ENCODE measurements around the gene CIAO3. TPM values are rescaled to one million over a fixed set of nuclear protein-coding genes. Genes with fewer than 3 reads are reported as not detected.

The CIAO3 gene
- 31.7 and 32.4 TPM in 2 replicates for total RNA-seq

GRCh38 chr16:740764-741505 lies at the start of gene CIAO3:
CIAO3 (minus strand) TSS chr16:740997; CDS start chr16:740985, 12 bp downstream.

GRCh38 chr16:788399-789126 lies 47.8 kb upstream of the CIAO3 start, which contains the start of gene CHTF18:
CHTF18 (plus strand) TSS chr16:788620; CDS start chr16:788685, 65 bp downstream.

GRCh38 chr16:787978-788398 lies 47.2 kb upstream of the CIAO3 start, which contains the start of gene RPUSD1:
RPUSD1 (minus strand) TSS chr16:788381; CDS start chr16:787737, 644 bp downstream.

GRCh38 chr16:760545-761343 lies 19.9 kb upstream of the CIAO3 start, which contains the start of gene MSLN:
MSLN (plus strand) TSS chr16:760734; CDS start chr16:762681, 1,947 bp downstream.

GRCh38 chr16:726438-727290 lies 14.1 kb downstream of the CIAO3 start, which contains the start of the genes CCDC78 and HAGHL:
CCDC78 (minus strand) TSS chr16:726443; CDS start chr16:726367, 76 bp downstream.
HAGHL (plus strand) TSS chr16:727106; CDS start chr16:727510, 404 bp downstream.

GRCh38 chr16:720990-721764 lies 19.6 kb downstream of the CIAO3 start, which contains the start of gene ANTKMT:
ANTKMT (plus strand) TSS chr16:721146; CDS start chr16:721275, 129 bp downstream.

GRCh38 chr16:714558-715476 lies 26.0 kb downstream of the CIAO3 start, which contains the start of gene METRN:
METRN (plus strand) TSS chr16:715118; CDS start chr16:715290, 172 bp downstream.

GRCh38 chr16:705431-706188 lies 35.2 kb downstream of the CIAO3 start, which contains the start of gene FBXL16:
FBXL16 (minus strand) TSS chr16:705801; CDS start chr16:697405, 8,396 bp downstream.

GRCh38 chr16:684071-684794 lies 56.6 kb downstream of the CIAO3 start, which contains the start of gene JMJD8:
JMJD8 (minus strand) TSS chr16:684334; CDS start chr16:684319, 15 bp downstream.

GRCh38 chr16:679814-680624 lies 60.8 kb downstream of the CIAO3 start, which contains the start of gene STUB1:
STUB1 (plus strand) TSS chr16:680410; CDS start chr16:680526, 116 bp downstream.

Other genes starting within 250 kb of the CIAO3 start
- 34.9 and 35.8 TPM in 2 replicates for gene CAPN15, start 213.3 kb downstream of the CIAO3 start, total RNA-seq
- gene PRR35, start 180.6 kb downstream of the CIAO3 start, total RNA-seq: not detected in 2 replicates
- 2.8 and 3.2 TPM in 2 replicates for gene NHLRC4, start 174.0 kb downstream of the CIAO3 start, total RNA-seq
- 37.4 and 48.4 TPM in 2 replicates for gene PIGQ, start 171.0 kb downstream of the CIAO3 start, total RNA-seq
- gene RAB40C, start 150.9 kb downstream of the CIAO3 start, total RNA-seq: 19.0 TPM in 2 replicates
- gene WFIKKN1, start 110.0 kb downstream of the CIAO3 start, total RNA-seq: 0.86 TPM in 1 of 2 replicates, not detected in the other
- gene METTL26, start 104.7 kb downstream of the CIAO3 start, total RNA-seq: 103 and 185 TPM in 2 replicates
- 25.0 and 28.8 TPM in 2 replicates for gene MCRIP2, start 99.2 kb downstream of the CIAO3 start, total RNA-seq
- gene WDR90, start 91.6 kb downstream of the CIAO3 start, total RNA-seq: 17.6 and 19.3 TPM in 2 replicates
- 47.0 and 48.7 TPM in 2 replicates for gene RHOT2, start 72.9 kb downstream of the CIAO3 start, total RNA-seq
- 0.58 and 2.7 TPM in 2 replicates for gene RHBDL1, start 65.3 kb downstream of the CIAO3 start, total RNA-seq
- gene STUB1, start 60.6 kb downstream of the CIAO3 start, total RNA-seq: 263 and 336 TPM in 2 replicates
- 71.1 and 94.3 TPM in 2 replicates for gene JMJD8, start 56.7 kb downstream of the CIAO3 start, total RNA-seq
- gene WDR24, start 50.6 kb downstream of the CIAO3 start, total RNA-seq: 9.5 and 12.8 TPM in 2 replicates
- gene FBXL16, start 35.2 kb downstream of the CIAO3 start, total RNA-seq: 0.53 and 1.2 TPM in 2 replicates
- gene METRN, start 25.9 kb downstream of the CIAO3 start, total RNA-seq: 83.3 and 122 TPM in 2 replicates
- gene ANTKMT, start 19.9 kb downstream of the CIAO3 start, total RNA-seq: 32.1 and 40.9 TPM in 2 replicates
- 0.29 and 0.71 TPM in 2 replicates for gene CCDC78, start 14.6 kb downstream of the CIAO3 start, total RNA-seq
- 13.5 and 15.2 TPM in 2 replicates for gene HAGHL, start 13.9 kb downstream of the CIAO3 start, total RNA-seq
- 0.53 and 0.86 TPM in 2 replicates for gene MSLN, start 19.7 kb upstream of the CIAO3 start, total RNA-seq
- gene RPUSD1, start 47.4 kb upstream of the CIAO3 start, total RNA-seq: 25.7 and 38.1 TPM in 2 replicates
- gene CHTF18, start 47.6 kb upstream of the CIAO3 start, total RNA-seq: 14.4 and 17.4 TPM in 2 replicates
- not detected in 2 replicates for gene GNG13, start 59.7 kb upstream of the CIAO3 start, total RNA-seq
- gene LMF1, start 230.0 kb upstream of the CIAO3 start, total RNA-seq: 21.6 and 22.5 TPM in 2 replicates
- gene SOX8, start 240.8 kb upstream of the CIAO3 start, total RNA-seq: under 0.01 TPM in 1 of 2 replicates, not detected in the other